PC-9 (cell line): Measurements from ENCODE around the gene FOXA1. TPM values are rescaled to one million over a fixed set of nuclear protein-coding genes. Genes with fewer than 3 reads are reported as not detected.

Experiments used
- BruUV-seq: library from RNA; stranded (reverse); fragments of 400-500 nt; replicated peaks from 2 replicates; lab custom pipeline; 2021; lab: Mats Ljungman, UMichigan
- CTCF ChIA-PET: fragments of 300-600 bp; sonication (Branson Sonifier 250); formaldehyde crosslinking; loops from one replicate; lab custom pipeline; 2022; ENCODE audit warnings: antibody characterized with exemption; lab: Charles Lee
- POLR2A ChIA-PET: fragments of 300-600 bp; sonication (Branson Sonifier 250); formaldehyde crosslinking; loops from one replicate; lab custom pipeline; 2022; ENCODE audit warnings: antibody characterized with exemption; ENCODE audit not compliant: unreplicated experiment; lab: Charles Lee
- DNase-seq, 2 experiments: peaks; one replicate each; pipeline versions ENCODE4 v3.0.0 to v3.0.0-alpha.2; 2015 to 2022; ENCODE audit warnings: mixed read lengths in 1 of 2
- H2AFZ ChIP-seq: fragments of 200-600 bp; sonication (generic); 2 replicates; pipeline ENCODE4 v1.8.1; 2017; ENCODE audit warnings: antibody characterized with exemption
- H3F3A ChIP-seq: fragments of 200-600 bp; sonication (generic); 2 replicates; pipeline ENCODE4 v1.8.1; 2017; ENCODE audit warnings: antibody characterized with exemption, mild to moderate bottlenecking, low read depth; ENCODE audit not compliant: insufficient read depth
- H3K27ac ChIP-seq: fragments of 200-600 bp; sonication (generic); 2 replicates; pipeline ENCODE4 v1.6.1; 2016; ENCODE audit warnings: mixed run types
- H3K27me3 ChIP-seq: fragments of 200-600 bp; sonication (generic); 2 replicates; pipeline ENCODE4 v1.6.1; 2016; ENCODE audit warnings: low read depth, mixed run types; ENCODE audit not compliant: insufficient read depth
- H3K36me3 ChIP-seq: fragments of 200-600 bp; sonication (generic); 2 replicates; pipeline ENCODE4 v1.6.1; 2016; ENCODE audit warnings: low read depth, mixed run types
- H3K4me1 ChIP-seq: fragments of 200-600 bp; sonication (generic); replicated peaks from 2 replicates; pipeline ENCODE4 v1.6.1; 2016; ENCODE audit warnings: mixed run types; ENCODE audit not compliant: insufficient read depth
- H3K4me2 ChIP-seq: fragments of 200-600 bp; sonication (generic); 2 replicates; pipeline ENCODE4 v1.6.1; 2017; ENCODE audit warnings: mixed run types
- H3K4me3 ChIP-seq: fragments of 200-600 bp; sonication (generic); 2 replicates; pipeline ENCODE4 v1.6.1; 2016; ENCODE audit warnings: mixed run types
- H3K79me2 ChIP-seq: fragments of 200-600 bp; sonication (generic); 2 replicates; pipeline ENCODE4 v1.6.1; 2017; ENCODE audit warnings: low read depth, mixed run types
- H3K9me2 ChIP-seq: fragments of 200-600 bp; sonication (generic); 2 replicates; pipeline ENCODE4 v1.8.1; 2017; ENCODE audit warnings: mild to moderate bottlenecking; ENCODE audit not compliant: insufficient read depth
- H3K9me3 ChIP-seq: fragments of 200-600 bp; sonication (generic); 2 replicates; pipeline ENCODE4 v1.8.1; 2016; ENCODE audit warnings: low read depth; ENCODE audit not compliant: insufficient read depth
- H4K20me1 ChIP-seq: fragments of 200-600 bp; sonication (generic); 2 replicates; pipeline ENCODE4 v1.8.1; 2017; ENCODE audit not compliant: insufficient read depth
- EZH2 ChIP-seq: fragments of 200-600 bp; sonication (generic); IDR thresholded peaks from 2 replicates; pipeline ENCODE4 v1.8.0; 2017; ENCODE audit warnings: antibody characterized with exemption, low read depth
- intact Hi-C: fragments of 100-400 bp; cut with micrococcal nuclease; formaldehyde crosslinking; loops from one replicate; pipeline ENCODE4 v1.10.0; 2022; ENCODE audit not compliant: unreplicated experiment
- total RNA-seq: library from RNA; stranded (reverse); gene quantifications from 2 replicates; pipeline ENCODE4 v1.2.3, GENCODE V29; 2021
- TF ChIP-seq, protein P1 (sequence below): fragments of 200-600 bp; sonication (generic); conservative IDR thresholded peaks from 2 replicates; pipeline ENCODE4 v1.6.1; 2017; ENCODE audit warnings: mixed run types, antibody characterized with exemption, mild to moderate bottlenecking, moderate library complexity

Gene FOXA1
- total RNA-seq, 1 experiment from 2014 or later = 35.4 TPM

GRCh38 chr14:37610945-37611523, 16.0 kb upstream of the FOXA1 start:
- H3K27ac ChIP-seq = no peak overlapping the region
- no peak overlapping the region for H3K4me3 ChIP-seq
- H3K9me3 ChIP-seq = no peaks in the 10 kb centered on the region
- H3K9me2 ChIP-seq = no peaks in the 10 kb centered on the region
- intact Hi-C loops = no loop called here
- CTCF ChIA-PET = no interaction called here
- H4K20me1 ChIP-seq = no peaks in the 10 kb centered on the region
- no peak overlapping the region for H3K4me2 ChIP-seq
- no peak for TF ChIP-seq EZH2
- TF ChIP-seq, protein P1, sequence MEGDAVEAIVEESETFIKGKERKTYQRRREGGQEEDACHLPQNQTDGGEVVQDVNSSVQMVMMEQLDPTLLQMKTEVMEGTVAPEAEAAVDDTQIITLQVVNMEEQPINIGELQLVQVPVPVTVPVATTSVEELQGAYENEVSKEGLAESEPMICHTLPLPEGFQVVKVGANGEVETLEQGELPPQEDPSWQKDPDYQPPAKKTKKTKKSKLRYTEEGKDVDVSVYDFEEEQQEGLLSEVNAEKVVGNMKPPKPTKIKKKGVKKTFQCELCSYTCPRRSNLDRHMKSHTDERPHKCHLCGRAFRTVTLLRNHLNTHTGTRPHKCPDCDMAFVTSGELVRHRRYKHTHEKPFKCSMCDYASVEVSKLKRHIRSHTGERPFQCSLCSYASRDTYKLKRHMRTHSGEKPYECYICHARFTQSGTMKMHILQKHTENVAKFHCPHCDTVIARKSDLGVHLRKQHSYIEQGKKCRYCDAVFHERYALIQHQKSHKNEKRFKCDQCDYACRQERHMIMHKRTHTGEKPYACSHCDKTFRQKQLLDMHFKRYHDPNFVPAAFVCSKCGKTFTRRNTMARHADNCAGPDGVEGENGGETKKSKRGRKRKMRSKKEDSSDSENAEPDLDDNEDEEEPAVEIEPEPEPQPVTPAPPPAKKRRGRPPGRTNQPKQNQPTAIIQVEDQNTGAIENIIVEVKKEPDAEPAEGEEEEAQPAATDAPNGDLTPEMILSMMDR = no peak
- H2AFZ ChIP-seq = no peak overlapping the region
- no peaks in the 10 kb centered on the region for H3K4me1 ChIP-seq
- H3K79me2 ChIP-seq = no peaks in the 10 kb centered on the region
- H3K27me3 ChIP-seq = no peaks in the 10 kb centered on the region
- H3F3A ChIP-seq = no peaks in the 10 kb centered on the region
- no peak for DNase-seq
- no peaks in the 10 kb centered on the region for H3K36me3 ChIP-seq
- POLR2A ChIA-PET = no interaction called here
- BruUV-seq = no TSS peak

- no TSS peak for BruUV-seq
These were observed 13.6 kb upstream of the FOXA1 start for GRCh38 chr14:37608649-37609048.

DNA sequence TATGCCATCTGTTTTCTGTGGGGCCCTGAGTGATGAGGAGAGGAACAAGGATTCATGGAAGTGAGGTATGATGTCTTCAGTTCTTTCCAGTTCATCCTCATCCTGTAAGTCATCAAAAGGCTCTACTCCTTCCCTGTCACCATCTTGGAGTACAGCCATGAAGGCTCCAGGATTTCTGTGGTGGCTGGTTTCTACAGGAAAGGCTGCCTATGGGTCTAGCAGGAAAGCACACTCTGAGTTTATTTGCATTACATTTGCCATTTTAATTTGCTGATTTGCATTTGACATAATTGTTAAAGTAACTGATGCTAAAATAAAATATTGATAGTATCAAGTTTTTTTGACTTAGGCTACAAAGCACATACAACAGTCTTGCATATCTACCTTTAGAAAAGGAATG, 11.6 kb upstream of the FOXA1 start:
- H3K4me3 ChIP-seq = no peak overlapping the region
- H3K27ac ChIP-seq = no peak overlapping the region
- no peak for TF ChIP-seq EZH2
- no peaks in the 10 kb centered on the region for H3K9me3 ChIP-seq
- H2AFZ ChIP-seq = no peak overlapping the region
- no peak for DNase-seq
- ChIA-PET CTCF (no interaction called here), POLR2A (interaction anchor here (0.7 kb wide), 1 partner anchor 24 kb away, joined by 3 read pairs; no protein-coding TSS in a partner anchor)
- H3F3A ChIP-seq = no peaks in the 10 kb centered on the region
- no peaks in the 10 kb centered on the region for H3K79me2 ChIP-seq
- no peaks in the 10 kb centered on the region for H4K20me1 ChIP-seq
- H3K27me3 ChIP-seq = no peaks in the 10 kb centered on the region
- H3K4me1 ChIP-seq = no peaks in the 10 kb centered on the region
- no peaks in the 10 kb centered on the region for H3K9me2 ChIP-seq
- H3K4me2 ChIP-seq = no peak overlapping the region
- H3K36me3 ChIP-seq = no peaks in the 10 kb centered on the region
- intact Hi-C loops = no loop called here
- BruUV-seq = no TSS peak

More at GRCh38 chr14:37608649-37609048, 13.6 kb upstream of the FOXA1 start:
- Histone ChIP-seq H3K4me1 (no peaks in the 10 kb centered on the region), H3K9me2 (no peaks in the 10 kb centered on the region), H3K4me3 (no peak overlapping the region), H3K27me3 (no peaks in the 10 kb centered on the region), H3F3A (no peaks in the 10 kb centered on the region), H3K9me3 (no peaks in the 10 kb centered on the region), H4K20me1 (no peaks in the 10 kb centered on the region), H3K36me3 (no peaks in the 10 kb centered on the region), H2AFZ (no peak overlapping the region), H3K27ac (no peak overlapping the region), H3K4me2 (no peak overlapping the region), H3K79me2 (no peaks in the 10 kb centered on the region)
- POLR2A ChIA-PET = no interaction called here
- intact Hi-C loops = no loop called here
- TF ChIP-seq, protein P1 = no peak
- TF ChIP-seq EZH2 = no peak
- CTCF ChIA-PET = no interaction called here
- no peak for DNase-seq
